AG10803 (cell line): ENCODE data around the gene PLK5.

Source experiments
- DNase-seq: peaks from one replicate; pipeline ENCODE4 v3.0.0; 2010; ENCODE audit warnings: low read depth
- H3K4me3 ChIP-seq: 2 replicates; pipeline ENCODE4 v1.5.1; 2011; ENCODE audit warnings: mild to moderate bottlenecking, low read length, control low read depth
- CTCF ChIP-seq: conservative IDR thresholded peaks from 2 replicates; pipeline ENCODE4 v1.5.1; 2011; ENCODE audit warnings: mild to moderate bottlenecking, low read length, control low read depth, inconsistent platforms

The PLK5 gene

DNA sequence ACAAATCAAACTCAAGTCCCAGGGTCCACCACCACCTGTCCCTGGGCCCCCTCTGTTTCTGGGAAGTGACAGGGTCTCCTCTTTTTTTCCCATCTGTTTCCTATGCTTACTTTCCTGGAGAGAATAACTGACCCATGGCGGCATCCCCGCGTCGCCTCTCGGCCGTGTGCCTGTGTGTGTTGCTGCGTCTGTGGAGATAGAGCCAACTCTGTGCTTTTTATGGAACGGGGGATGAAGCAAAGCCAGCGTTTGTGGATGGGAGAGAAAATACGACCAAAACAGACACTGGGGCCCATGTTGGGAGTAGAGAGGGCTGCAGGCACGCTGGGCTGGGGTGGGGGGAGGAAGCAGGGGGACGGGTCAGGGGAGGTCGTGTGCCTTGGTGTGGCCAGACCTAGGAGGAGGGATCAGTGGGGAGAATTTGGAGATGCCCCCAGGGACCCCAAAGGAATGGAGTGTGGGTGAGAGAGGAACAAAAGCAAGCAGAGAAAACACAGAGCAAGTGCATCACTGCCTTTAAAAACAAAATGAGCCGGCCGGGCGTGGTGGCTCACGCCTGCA lies 16.6 kb downstream of the PLK5 start:
- DNase-seq, result no peak
- H3K4me3 ChIP-seq, result no peak overlapping the region

GRCh38 chr19:1549332-1549945 lies 25.6 kb downstream of the PLK5 start:
- H3K4me3 ChIP-seq, result no peak overlapping the region
- DNase-seq, result no peak
- TF ChIP-seq CTCF, result no peak

More for the DNA sequence above, 16.6 kb downstream of the PLK5 start:
- no peak for TF ChIP-seq CTCF

DNA sequence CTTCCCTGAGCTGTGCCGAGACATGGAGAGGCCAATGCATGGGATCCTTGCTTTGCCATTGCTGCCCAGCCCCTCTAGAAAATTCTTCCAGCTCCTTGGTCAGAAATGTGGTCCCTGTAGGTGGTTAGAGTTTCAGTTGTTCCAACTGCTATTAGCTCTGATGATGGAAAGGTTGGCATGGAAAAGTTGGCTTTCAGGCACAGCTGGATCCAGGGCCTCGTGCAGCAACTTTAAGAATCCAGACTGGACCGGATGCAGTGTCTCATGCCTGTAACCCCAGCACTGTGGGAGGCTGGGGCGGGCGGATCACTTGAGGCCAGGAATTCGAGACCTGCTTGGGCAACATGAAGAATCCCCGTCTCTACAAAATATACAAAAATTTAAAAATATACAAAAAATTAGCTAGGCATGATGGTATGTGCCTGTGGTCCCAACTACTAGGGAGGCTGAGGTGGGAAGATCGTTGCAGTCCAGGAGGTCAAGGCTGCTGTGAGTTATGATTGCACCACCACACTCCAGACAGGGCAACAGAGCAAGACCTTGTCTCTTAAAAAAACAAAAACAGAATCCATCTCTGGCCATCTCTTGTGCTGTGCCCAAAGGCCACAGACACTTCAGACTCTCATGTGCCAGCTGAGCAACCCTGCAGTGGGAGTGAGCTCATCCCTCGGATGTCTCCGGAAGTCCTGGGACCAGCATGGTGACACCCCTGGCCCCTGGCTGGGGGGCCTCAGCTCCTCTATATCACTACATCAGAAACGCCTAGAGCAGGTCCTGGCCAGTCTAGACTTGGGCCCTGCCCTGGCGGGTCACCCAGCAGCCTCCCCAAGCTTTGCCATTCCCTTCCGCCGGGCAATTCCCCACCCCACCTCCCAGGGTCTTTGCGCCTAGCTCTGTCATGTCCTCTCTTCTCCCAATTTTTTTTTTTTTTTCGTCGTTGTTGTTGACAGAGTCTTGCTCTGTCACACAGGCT lies 27.5 kb downstream of the PLK5 start:
- DNase-seq, result no peak

DNA sequence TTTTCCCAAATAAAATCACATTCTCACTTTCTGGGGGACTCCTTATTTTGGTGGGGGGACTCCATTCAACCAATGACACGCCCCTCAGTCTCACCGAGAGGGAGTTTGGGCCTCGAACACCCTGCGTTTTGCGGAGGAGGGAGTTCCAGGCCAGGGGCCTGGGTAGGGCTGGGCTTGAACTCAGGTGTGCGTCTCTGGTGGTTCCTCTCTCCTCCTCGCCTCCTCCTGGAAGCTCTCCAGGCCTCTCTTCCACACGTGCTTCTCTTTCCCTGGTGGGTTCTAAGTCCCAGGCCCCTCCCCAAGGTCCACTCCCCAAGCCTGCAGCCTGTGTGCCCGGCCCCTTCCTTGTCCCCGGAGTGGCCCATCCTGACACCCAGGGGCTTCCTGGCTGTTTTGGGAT lies 29.5 kb downstream of the PLK5 start:
- no peak for DNase-seq
- H3K4me3 ChIP-seq, result no peak overlapping the region
- no peak for TF ChIP-seq CTCF

More for the DNA sequence above, 27.5 kb downstream of the PLK5 start:
- no peak overlapping the region for H3K4me3 ChIP-seq
- no peak for TF ChIP-seq CTCF

DNA sequence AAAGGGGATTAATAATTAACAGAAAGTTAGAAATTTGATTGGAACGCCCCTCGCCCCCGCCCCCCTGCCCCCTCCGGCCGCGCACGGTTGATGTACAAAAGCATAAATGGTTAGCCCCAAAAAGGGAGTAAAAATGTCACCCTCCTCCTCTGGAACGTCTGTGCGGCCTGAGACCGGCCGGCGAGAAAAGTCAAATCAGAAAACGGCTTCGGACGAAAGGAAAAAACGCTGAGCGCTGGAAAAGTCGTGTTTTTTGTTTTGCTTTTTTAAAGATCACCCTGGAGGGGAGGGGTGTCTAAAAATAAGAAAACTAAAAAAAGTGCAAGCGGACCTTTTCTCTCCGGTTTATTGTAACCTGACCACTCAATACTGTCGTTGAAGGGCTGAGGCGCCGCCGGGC lies 31.1 kb downstream of the PLK5 start:
- TF ChIP-seq CTCF, result no peak
- no peak overlapping the region for H3K4me3 ChIP-seq
- no peak for DNase-seq

DNA sequence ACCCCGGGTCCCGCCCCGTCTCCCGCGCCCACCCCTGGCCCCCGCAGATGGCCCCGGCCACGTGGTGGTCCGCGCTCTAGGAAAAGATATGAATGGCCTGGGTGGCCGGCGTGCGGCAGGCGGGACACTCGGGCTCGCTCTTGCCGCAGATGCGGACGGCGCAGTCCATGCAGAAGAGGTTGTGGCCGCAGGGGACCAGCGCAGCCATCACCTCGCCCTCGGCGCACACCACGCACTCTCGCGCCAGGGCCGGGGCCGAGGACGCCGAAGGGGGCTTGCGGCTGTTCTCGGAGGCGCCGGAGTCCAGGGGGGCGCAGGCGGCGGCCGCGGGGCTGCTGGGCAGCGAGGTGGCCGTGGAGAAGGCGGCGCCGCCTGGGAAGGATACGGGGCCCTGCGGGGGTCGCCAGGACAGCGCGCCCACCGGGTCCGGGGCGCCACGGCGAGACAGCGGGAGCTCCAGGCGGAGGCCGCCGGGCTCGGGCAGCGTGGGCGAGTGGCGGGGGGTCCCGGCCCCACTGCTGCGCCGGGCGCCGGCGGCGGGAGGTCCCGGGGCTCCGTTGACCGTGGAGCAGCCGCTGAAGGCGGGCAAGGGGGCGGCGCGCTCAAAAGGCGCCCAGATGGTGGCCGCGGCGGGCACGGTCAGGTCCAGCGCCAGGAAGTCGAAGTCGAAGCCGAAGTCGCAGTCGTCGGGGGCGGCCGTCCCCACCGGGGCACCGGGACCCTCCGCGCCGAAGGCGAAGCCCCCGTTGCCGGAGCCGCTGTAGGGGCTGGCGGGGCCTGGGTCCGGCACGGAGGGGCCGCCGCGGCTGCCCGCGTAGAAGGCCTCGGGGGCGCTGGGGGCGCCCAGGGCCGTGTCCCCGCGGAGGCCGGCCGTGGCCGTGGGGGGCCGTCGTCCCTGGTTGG lies 31.9 kb downstream of the PLK5 start:
- no peak for TF ChIP-seq CTCF
- H3K4me3 ChIP-seq, result no peak overlapping the region
- DNase-seq, result no peak
